ENCODE measurements around the gene ACSS1. TPM values are rescaled to one million over a fixed set of nuclear protein-coding genes. Genes with fewer than 3 reads are reported as not detected.

ACSS1 gene
- total RNA-seq, 2 donors from 2014 or later = 73.8 to 83.8 TPM

DNA sequence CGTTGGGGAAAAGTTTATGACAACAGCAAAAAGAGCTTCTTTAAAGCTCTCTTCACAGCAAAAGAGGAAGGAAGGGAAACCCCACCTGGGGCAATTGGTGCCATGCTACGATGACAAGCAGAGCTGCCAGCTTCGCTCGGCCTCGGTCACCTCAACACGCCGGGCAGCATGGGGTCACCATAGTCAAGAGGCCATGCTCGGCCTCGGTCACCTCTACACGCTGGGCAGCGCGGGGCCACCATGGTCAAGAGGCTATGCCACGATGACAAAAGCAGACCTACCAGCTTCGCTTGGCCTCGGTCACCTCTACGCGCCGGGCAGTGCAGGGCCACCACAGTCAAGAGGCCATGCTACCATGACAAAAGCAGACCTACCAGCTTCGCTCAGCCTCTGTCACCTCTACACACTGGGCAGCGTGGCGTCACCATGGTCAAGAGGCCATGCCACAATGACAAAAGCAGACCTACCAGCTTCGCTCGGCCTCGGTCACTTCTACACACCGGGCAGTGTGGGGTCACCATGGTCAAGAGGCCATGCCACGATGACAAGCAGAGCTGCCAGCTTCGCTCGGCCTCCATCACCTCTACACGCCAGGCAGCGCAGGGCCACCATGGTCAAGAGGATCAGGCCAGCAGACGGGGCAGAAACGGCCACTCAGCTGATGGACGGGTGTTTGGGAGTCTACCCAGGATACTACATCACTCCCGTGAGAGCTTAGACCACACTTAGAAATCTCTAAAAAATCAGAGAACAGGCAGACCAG lies 77.5 kb downstream of the ACSS1 start:
- no peak overlapping the region for H3K4me3 ChIP-seq
- DNase-seq = no peak
- H3K9me3 ChIP-seq = no peaks in the 10 kb centered on the region
- intact Hi-C loops (cut with DNase I) = no loop called here
- 89 to 93% methylated on average over 33 to 34 of the region's 34 CpGs for WGBS, 2 donors
- H3K36me3 ChIP-seq (replicated peaks in 1 of 2; ENCODE audit: insufficient read depth in 1 of 2, low read depth in 2 of 2) = no peaks in the 10 kb centered on the region
- no peak overlapping the region for H3K27ac ChIP-seq
- H3K4me1 ChIP-seq = no peaks in the 10 kb centered on the region
- TF ChIP-seq POLR2A (IDR thresholded peaks at IDR 0.05) (no peak), CTCF (IDR thresholded peaks at IDR 0.05) (no peak)
- no peak for ATAC-seq
- H3K27me3 ChIP-seq = no peaks in the 10 kb centered on the region

DNA sequence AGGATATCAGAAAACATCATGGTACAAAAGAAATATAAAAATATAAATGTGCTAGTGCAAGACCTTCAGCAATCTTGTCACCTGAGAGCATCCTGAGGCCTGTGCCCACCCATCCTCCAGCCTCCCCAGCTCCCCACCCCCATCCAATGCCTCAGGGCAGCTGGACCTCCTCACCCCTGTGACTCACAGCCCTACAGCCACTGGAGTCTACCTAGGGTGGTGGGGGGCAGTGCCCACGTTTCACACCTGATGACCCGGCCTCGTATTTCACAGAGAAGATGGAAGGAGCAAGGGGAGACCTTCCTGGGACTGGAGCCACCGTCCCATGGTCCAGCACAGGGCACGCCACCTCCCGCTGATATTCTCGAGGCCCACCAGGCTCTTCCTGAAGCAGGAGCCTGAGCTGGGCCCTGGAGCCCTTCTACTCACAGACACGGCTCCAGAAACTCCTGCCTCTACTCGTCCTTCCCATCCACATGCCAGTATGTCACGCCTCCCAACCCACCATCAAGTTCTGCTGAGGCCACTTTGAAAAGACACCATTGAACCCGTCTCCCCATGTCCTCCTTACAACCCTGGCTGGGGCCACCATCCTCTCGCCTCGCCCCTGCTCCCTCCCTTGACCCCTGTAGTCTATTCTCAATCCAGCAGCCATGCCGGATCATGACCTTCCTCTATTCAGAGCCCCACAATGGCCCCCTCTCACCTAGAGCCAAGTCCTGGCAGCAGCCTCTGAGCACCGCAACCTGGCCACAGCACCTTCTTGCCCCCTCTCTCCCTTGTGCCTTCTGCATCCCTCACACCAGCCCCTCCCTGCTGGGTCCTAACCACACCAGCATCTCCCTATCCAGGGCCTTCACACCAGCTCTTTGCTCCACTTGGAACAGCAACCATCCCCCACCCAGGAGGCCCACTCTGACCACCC lies 78.6 kb downstream of the ACSS1 start:
- no peaks in the 10 kb centered on the region for H3K27me3 ChIP-seq
- intact Hi-C loops (cut with DNase I) = no loop called here

GRCh38 chr20:24978513-24978912 lies 79.4 kb downstream of the ACSS1 start:
- Histone ChIP-seq H3K4me3 (no peak overlapping the region), H3K36me3 (replicated peaks in 1 of 2; ENCODE audit: insufficient read depth in 1 of 2, low read depth in 2 of 2) (no peaks in the 10 kb centered on the region), H3K27ac (no peak overlapping the region), H3K9me3 (no peaks in the 10 kb centered on the region), H3K27me3 (no peaks in the 10 kb centered on the region), H3K4me1 (no peaks in the 10 kb centered on the region)
- TF ChIP-seq POLR2A (IDR thresholded peaks at IDR 0.05) (no peak), CTCF (IDR thresholded peaks at IDR 0.05) (no peak)
- intact Hi-C loops (cut with DNase I) = no loop called here
- ATAC-seq (no peak), DNase-seq (no peak)
- 87 to 90% methylated on average over 4 to 8 of the region's 8 CpGs for WGBS, 2 donors

More for the DNA sequence above, 78.6 kb downstream of the ACSS1 start:
- no peaks in the 10 kb centered on the region for H3K36me3 ChIP-seq (replicated peaks in 1 of 2; ENCODE audit: insufficient read depth in 1 of 2, low read depth in 2 of 2)
- H3K4me1 ChIP-seq = no peaks in the 10 kb centered on the region
- DNase-seq (no peak), ATAC-seq (no peak)
- no peak overlapping the region for H3K27ac ChIP-seq
- WGBS, 2 donors = 94 to 96% methylated on average over 12 to 15 of the region's 15 CpGs
- H3K9me3 ChIP-seq = no peaks in the 10 kb centered on the region
- no peak for TF ChIP-seq POLR2A (IDR thresholded peaks at IDR 0.05)
- TF ChIP-seq CTCF (IDR thresholded peaks at IDR 0.05) = no peak
- H3K4me3 ChIP-seq = no peak overlapping the region

GRCh38 chr20:24977797-24978196 lies 80.1 kb downstream of the ACSS1 start:
- no peak overlapping the region for H3K4me3 ChIP-seq
- no peak overlapping the region for H3K27ac ChIP-seq
- no peaks in the 10 kb centered on the region for H3K27me3 ChIP-seq
- H3K36me3 ChIP-seq (replicated peaks in 1 of 2; ENCODE audit: insufficient read depth in 1 of 2, low read depth in 2 of 2) = peaks cover 0 to 5% of the 10 kb centered on the region in 2 donors
- intact Hi-C loops (cut with DNase I) = no loop called here
- H3K4me1 ChIP-seq = no peaks in the 10 kb centered on the region
- DNase-seq = no peak
- ATAC-seq = no peak
- TF ChIP-seq CTCF (IDR thresholded peaks at IDR 0.05) = no peak
- no peak for TF ChIP-seq POLR2A (IDR thresholded peaks at IDR 0.05)
- H3K9me3 ChIP-seq = no peaks in the 10 kb centered on the region
- 85 to 88% methylated on average over 3 of the region's 3 CpGs for WGBS, 2 donors

Data from body of pancreas (tissue), 4 donors.